NCI-H82 treated with DMSO at 0.1 percent for 48 hours (cell line): ENCODE data around the gene CADPS.

Experiments used
- DNase-seq: peaks from one replicate; lab custom pipeline; 2025; ENCODE audit not compliant: unreplicated experiment; lab: John Stamatoyannopoulos, UW

CADPS gene

DNA sequence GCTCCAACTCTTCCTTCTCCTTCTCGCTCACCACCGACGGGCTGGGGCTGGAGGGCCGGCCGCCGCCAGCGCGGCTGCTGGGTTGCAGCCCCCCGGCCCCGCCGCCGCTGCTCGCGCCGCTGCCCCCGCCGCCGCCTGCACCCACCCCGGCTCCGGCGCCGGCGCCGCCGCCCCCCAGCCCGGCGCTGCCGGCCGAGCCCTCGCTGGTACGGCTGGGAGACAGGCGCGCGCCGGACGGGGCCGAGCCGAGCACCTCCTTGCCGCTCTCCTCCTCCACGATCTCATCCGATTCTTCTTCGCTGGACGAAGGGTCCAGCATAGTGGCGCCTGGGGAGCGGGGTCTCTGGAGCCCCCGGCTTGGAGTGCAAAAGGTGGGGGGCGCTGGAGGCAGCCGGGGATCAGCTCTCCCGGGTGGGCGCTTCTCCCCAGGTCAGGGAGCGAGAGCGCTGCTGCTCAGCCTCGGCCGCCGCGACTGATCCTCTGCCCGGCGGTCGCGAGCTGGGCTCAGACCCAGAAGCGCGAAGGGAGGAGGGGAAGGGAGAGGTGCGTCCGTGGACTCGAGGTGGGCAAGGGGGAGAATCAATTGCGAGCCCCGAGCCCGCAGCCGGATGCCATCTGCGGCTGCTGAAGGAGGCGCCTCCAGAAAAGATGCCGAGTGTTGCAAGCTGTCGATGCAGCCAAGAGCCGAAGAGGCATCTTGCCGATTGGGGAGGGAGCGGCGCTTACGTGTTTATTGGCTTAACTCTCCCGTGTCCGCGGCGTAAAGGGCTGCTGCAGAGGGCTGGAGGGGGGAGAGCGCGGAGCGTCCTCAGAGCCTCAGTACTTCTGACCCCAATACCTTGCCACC, at the start of gene CADPS:
Gene CADPS (minus strand): TSS at position 706 of the 847 bp plus-strand sequence. CDS start 387 bp downstream, at position 319.
- peak; percentile 84 for DNase-seq

DNA sequence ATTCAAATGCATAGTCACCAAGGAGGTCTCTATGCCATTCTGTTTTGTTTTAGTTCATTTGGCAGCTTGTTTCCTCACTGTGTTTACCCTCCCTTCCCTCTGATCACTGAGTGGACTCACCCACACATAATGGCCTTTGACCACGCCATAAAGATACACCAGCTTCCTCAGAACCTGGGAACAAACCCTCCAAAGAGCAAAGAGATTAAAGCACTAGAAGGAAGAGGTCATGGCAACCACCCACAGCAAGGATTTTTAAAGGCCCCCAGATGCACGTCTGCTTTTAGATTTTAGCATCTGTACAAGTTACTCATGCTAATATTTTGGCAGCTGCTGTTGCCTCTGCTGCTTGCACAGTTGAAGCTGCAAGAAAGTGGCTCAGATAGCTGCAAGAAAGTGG, 47.9 kb upstream of the CADPS start:
- DNase-seq: no peak

DNA sequence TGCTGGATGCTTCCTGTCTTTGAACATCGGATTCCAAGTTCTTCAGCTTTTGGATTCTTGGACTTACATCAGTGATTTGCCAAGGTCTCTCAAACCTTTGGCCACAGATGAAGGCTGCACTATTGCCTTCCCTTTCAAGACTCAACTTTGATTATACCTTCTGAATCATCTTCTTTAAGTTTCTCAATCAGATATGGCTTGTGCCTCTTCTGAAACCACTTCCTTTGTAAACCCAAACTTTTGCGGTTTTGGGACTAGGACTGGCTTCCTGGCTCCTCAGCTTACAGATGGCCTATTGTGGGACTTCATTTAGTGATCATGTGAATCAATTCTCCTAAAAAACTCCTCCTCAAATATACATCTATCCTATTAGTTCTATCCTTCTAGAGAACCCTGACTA, 47.1 kb upstream of the CADPS start:
- DNase-seq: no peak

GRCh38 chr3:62920466-62920784, 45.2 kb upstream of the CADPS start:
- DNase-seq: no peak

- no peak for DNase-seq
Measured at GRCh38 chr3:62919784-62920465, 44.7 kb upstream of the CADPS start.

- no peak for DNase-seq
Measured at GRCh38 chr3:62918777-62919176, 43.6 kb upstream of the CADPS start.

GRCh38 chr3:62918131-62918530, 42.9 kb upstream of the CADPS start:
- no peak for DNase-seq

DNA sequence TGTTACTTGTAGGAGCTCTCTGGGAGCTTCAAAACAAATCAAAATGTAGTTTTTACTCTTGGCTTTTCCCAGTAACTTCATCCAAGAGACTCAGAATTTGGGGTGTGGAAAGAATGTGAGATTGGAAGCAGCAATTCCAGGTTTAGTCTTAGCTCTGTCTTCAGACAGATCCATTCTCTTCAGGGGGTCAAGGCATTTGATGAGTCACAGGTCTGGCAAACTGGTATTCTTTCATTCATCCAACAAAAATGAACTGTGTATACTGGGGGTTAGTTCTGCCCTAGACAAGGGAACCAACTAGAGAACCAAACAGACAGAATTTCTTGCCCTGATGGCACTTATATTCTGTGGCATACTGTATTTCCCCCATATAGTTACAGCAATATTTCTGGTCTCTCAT, 36.3 kb upstream of the CADPS start:
- no peak for DNase-seq

GRCh38 chr3:62905331-62905730, 30.1 kb upstream of the CADPS start:
- DNase-seq: no peak

DNA sequence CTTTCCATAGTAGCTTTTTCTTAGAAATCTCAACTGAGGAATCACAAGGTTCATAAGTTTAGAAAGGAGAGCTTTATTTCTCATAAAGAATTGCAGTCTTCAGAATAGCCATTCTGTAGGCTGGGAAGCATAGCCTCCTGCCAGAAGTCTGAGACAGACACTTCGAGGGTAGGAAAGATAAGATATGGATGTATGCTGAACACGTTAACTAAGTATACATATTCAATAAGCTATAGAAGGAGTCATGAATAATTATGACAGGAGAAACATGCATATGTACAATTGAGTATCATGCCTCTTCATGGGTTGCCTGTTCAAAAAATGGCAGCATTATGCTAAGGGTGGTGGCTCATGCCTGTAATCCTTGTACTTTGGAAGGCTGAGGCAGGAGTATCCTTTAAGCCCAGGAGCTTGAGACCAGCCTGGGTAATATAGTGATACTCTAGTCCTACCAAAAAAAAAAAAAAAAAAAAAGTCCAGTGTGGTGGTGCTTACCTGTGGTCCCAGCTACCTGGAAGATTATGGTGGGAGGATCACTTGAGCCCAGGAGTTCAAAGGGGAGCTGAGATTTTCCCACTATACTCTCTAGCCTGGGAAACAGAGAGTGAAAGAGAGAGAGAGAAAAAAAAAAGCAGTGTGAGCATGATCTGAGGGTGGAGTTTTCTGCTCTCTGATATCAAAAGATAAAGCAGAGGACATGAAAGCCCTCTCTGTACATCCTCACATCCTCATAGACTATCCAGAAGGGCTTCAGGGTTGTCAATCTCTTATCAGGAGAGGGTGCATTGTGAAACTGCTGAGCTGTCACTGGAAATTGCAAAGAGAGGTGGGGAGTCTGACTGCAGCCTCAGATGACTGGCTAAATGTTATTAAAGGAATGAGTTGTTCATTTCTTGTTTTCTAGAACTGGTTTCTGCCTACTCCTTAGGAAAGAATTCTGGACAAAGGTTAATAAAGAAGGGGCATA, 23.6 kb upstream of the CADPS start:
- DNase-seq: no peak

GRCh38 chr3:62895901-62896300, 20.7 kb upstream of the CADPS start:
- no peak for DNase-seq

GRCh38 chr3:62892951-62893350, 17.7 kb upstream of the CADPS start:
- no peak for DNase-seq

- no peak for DNase-seq
Measured at GRCh38 chr3:62892045-62892444, 16.8 kb upstream of the CADPS start.

DNA sequence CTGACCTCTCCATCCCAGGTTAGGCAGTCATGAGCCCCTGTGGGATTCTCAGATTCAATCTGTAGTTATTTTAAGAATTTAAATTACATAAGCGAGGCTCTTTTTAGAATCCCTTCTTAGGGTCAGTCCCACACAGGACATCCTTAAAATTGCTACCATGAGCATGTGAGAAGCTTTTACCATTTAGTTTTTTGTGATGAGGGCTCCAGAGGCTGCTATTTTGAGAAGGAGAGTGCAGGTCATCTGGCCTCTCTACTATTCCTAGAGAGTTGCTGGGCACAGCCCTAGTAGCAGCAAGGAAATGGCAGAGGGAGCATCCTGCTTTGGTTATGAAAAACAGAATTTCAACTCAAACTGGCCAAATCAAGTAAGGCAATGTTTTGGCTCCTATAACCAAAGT, 13.6 kb upstream of the CADPS start:
- no peak for DNase-seq

GRCh38 chr3:62888180-62888579, 13.0 kb upstream of the CADPS start:
- DNase-seq: no peak

DNA sequence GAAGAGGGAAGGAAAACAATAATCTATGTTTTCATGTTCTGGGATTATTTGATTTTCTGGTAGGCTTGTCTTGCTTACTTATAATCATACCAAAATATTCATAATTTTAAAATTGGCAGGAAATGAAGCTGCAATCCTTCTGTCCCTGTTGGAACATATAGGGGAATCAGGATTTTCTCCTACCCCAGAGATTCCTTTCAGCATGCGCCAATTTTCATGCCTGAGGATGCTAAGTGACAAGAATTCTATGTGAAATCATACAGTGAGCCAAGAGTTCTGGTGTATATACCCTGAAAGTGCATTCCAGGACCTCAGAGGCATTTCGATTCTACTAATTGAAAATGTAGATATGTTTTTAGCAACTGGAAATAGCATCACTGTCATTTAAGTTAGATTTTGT, 9.9 kb upstream of the CADPS start:
- DNase-seq: no peak

GRCh38 chr3:62884096-62884870, 9.1 kb upstream of the CADPS start:
- DNase-seq: no peak

DNA sequence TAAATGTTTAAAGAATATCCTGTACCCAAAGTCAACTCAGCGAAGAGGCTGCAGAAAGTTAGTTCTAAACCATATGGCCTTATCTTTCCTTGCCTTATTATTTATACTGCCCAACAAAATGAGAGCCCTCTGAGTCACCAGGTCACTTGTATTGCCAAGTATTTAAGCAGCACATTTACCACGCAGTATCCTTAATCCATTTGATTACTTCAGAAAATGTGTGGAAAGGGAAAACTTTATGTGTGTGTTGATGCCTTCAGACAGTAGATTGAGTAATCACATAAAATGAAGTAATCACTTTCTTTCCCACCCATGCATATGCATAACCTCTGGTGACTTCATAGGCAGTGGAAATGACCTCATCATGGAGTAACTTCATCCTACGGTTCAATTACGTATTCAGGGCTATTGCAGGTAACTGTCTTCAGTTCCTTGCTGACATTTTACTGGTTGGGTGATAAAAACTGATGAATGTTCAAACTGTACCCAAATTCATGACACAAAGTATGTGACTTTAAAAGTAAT, 7.5 kb upstream of the CADPS start:
- no peak for DNase-seq

DNA sequence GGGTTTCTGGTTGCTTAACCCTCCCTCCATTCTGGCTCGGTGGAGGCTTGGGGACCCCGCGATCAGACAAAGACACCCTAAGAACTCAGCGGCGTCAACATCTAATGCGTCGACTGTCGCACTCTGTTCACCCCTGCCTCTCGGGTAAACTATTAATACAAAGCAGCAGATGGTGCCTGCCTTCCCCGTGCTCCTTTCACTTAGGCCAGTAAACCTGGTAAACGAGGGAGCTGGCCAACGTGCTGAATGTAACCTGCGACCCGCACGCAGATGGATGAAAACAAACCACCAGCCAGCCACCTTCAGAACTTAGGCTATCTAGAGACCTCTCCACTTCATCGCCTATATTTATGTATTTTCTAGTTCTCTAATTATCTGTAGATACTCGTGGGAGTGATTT, 848 bp upstream of the CADPS start:
- DNase-seq: peak; percentile 33

GRCh38 chr3:62875558-62876002, 364 bp upstream of the CADPS start:
- DNase-seq: no peak
